ENCODE measurements around the gene ITGA6.
"Not testable (repeated sequence)": the region's sequence is repeated elsewhere in the genome, so short reads cannot be mapped to it uniquely, and the experiment has no call there.

ITGA6 gene

DNA sequence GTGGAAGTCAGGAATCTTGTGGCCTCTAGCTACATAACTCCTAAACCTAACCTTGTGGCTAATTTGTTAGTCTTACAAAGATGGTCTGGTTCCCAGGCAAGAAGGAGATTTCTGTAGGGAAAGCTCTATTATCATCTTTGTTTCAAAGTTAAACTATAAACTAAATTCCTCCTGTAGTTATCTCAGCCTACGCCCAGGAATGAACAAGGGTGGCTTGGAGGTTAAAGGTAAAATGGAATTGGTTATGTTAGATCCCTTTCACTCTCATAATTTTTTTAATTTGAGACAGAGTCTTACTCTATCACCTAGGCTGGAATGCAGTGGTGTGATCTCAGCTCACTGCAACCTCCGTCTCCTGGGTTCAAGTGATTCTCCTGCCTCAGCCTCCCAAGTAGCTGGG is 103.9 kb downstream of the ITGA6 start:
- DNase-seq = no peak

DNA sequence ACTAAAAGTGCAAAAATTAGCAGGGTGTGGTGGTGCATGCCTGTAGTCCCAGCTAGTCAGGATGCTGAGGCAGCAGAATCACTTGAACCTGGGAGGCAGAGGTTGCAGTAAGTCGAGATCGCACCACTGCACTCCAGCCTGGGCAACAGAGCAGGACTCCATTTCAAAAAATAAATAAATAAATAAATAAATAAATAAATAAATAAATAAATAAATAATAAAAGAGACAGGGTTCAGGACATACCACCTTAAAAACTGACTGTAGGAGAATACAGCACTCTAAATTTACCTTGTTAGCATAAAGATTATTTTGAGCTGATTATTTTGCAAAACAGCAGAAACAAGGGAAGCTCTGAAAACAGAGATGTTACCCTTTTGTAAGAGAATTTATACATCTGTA is 105.1 kb downstream of the ITGA6 start:
- not testable (repeated sequence) for DNase-seq

DNA sequence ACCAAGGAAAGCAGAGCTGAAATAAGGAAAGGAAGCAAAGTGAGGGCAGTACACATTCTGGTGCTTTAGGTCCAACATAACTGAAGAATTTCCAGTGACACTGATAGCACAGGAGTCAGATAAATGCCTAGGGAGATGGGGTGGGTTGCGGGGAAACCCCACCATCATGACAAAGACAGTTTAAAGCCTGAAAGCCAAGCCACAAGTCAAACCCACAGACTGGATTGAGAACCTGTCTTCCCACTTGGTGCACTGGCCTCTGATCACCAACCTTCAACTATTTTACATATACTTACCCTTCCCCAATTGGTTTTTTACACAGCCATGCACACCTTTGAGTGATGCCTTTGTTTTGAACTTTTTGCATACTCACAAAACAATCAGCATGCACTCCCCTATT is 106.3 kb downstream of the ITGA6 start:
- no peak for DNase-seq

GRCh38 chr2:172535119-172535518 is 107.7 kb downstream of the ITGA6 start:
- DNase-seq = no peak

GRCh38 chr2:172537851-172538250 is 110.5 kb downstream of the ITGA6 start:
- not testable (repeated sequence) for DNase-seq

GRCh38 chr2:172539767-172540166 is 112.4 kb downstream of the ITGA6 start:
- DNase-seq = no peak

DNA sequence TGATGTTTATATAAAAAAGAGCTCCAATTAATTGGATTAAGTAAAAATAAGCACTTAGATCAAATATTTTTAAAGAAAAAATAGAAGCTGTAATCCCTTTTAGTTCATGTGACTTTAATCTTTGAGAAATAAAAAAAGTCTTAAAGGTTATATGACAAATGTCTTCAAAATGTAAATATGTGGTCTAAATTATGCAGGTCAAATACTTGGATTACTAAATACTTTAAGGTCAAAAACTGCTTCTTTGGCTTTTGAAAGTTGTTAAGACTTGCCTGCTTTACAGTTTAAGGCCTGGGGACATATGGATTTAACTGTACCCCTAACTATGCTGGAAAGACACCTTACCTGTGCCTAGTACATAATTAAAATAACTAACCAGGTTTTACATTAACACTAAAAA is 113.0 kb downstream of the ITGA6 start:
- no peak for DNase-seq

DNA sequence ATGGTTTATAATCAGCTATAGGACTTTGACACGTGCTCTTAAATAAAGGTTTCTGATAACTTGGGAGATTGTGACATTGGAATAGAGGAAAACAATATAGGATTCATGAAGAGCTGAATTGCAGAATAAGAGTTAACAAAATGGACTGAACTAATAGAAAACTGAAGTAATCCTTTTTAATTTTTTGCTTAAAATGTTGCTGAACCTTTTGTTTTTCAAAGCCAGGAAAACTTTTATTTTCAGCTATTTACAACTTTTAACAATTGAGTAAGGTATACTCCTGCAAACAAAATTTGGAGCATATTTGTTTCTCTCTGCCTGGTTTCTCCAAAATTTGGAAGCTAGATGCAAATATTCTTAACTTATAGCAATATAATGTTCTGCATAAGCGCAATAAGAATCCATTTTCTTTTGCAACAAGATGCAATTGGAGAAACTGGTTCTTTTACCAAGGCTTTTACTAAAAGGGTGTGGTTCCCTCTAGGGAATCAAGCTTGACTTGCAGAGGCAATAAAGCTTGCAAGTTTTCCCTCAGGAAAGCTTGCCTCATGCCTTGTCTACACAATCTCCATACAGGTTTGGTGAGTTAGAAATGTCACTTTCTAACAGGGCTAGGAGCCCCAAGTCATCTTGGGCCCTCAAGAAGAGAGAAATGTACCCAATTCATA is 118.2 kb downstream of the ITGA6 start:
- DNase-seq = no peak

DNA sequence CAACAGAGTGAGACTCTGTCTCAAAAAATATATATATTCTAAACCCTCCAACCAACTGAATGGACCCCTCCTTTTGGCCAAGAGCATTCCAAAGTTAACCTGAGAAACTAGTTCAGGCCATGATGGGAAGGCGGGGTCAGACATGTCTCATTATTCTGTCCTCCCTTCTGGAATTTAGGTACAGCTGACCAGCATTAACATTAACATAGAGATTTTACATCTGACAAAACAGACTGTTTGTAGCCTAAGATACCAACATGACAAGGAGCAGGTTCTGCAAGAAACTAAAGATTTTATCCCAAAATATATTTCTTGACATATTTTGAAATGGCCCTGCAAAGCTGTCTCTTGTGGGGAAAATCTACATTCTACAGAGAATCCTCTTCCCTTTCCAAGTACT is 121.7 kb downstream of the ITGA6 start:
- no peak for DNase-seq

- DNase-seq = not testable (repeated sequence)
These were observed 122.4 kb downstream of the ITGA6 start for GRCh38 chr2:172549802-172550201.

DNA sequence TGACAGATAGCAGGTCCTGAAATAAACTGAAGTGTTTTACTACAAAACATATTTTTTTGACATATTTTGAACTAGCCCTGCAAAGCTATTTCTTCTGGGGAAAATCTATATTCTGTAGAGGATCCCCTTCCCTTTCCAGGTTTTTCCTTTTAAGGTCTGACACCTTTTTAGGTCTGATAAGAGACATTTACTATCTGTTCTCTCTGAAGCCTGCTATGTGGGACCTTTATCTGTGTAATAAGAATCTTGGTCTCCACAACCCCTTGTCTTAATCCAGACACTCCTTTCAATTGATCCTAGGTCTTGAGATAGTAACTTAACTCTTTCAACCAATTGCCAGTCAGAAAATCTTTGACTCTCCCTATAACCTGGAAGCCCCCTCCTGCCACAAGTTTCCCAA is 123.0 kb downstream of the ITGA6 start:
- no peak for DNase-seq

DNA sequence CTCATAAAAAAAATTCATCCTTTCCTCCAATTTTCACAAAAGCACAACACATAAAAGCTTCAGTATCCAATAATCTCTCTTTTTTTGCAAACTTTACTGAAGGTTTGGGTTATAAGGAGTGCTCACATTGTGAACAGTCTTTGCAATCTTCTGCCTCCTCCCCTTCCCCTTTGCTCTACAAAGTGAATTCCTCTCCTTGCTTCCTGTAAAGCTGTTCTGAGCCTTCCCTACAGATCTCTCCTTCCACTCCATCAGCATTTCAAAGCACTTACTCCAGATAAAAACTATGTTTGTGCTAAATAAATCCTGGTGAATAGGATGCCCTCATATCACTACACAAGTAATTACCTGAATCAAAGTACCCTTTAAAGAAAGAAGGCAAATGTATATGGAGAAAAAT is 123.9 kb downstream of the ITGA6 start:
- DNase-seq = no peak

GRCh38 chr2:172552547-172553291 is 125.3 kb downstream of the ITGA6 start:
- DNase-seq = no peak

- peak; percentile 30 for DNase-seq
These were observed 127.2 kb downstream of the ITGA6 start for GRCh38 chr2:172554352-172555271.

- DNase-seq = no peak
These were observed 127.8 kb downstream of the ITGA6 start for GRCh38 chr2:172555272-172555521.
